Aorta (tissue), 5 donors: ENCODE measurements around the gene CSHL1. TPM values are rescaled to one million over a fixed set of nuclear protein-coding genes. Genes with fewer than 3 reads are reported as not detected.

Source experiments
- ATAC-seq: fragments of 200-7000 bp; cut with Tn5 transposase; one replicate; pipeline ENCODE4 v1.9.1; 2022; ENCODE audit warnings: moderate library complexity; ENCODE audit not compliant: low FRiP score
- DNase-seq, 2 donors: peaks; one replicate each; pipeline ENCODE4 v3.0.0-alpha.2; 2020
- H3K27ac ChIP-seq, 2 donors: one replicate each; pipeline ENCODE4 v1.5.1; 2013; ENCODE audit warnings: low read length in 2 of 2, mild to moderate bottlenecking in 2 of 2, moderate library complexity in 2 of 2, control low read depth in 1 of 2, inconsistent platforms in 1 of 2, low read depth in 1 of 2
- H3K27me3 ChIP-seq, 2 donors: one replicate each; pipeline ENCODE4 v1.6.1; 2013; ENCODE audit warnings: control low read depth in 1 of 2, low read length in 1 of 2, mild to moderate bottlenecking in 1 of 2, moderate library complexity in 1 of 2; ENCODE audit not compliant: insufficient read depth in 2 of 2, control insufficient read depth in 1 of 2
- H3K36me3 ChIP-seq, 2 donors: one replicate each; pipeline ENCODE4 v1.6.1; 2013; ENCODE audit warnings: control low read depth in 1 of 2, low read length in 1 of 2, mild to moderate bottlenecking in 1 of 2; ENCODE audit not compliant: insufficient read depth in 2 of 2, control insufficient read depth in 1 of 2
- H3K4me1 ChIP-seq, 2 donors: one replicate each; pipeline ENCODE4 v1.6.1; 2013; ENCODE audit warnings: low read length in 2 of 2, control low read depth in 1 of 2, mild to moderate bottlenecking in 1 of 2, moderate library complexity in 1 of 2; ENCODE audit not compliant: insufficient read depth in 2 of 2, control insufficient read depth in 1 of 2
- H3K4me3 ChIP-seq, 2 donors: one replicate each; pipeline ENCODE4 v1.5.1; 2013; ENCODE audit warnings: low read length in 2 of 2, control low read depth in 1 of 2, mild to moderate bottlenecking in 1 of 2
- H3K9me3 ChIP-seq: one replicate; pipeline ENCODE4 v1.6.1; 2013; ENCODE audit warnings: mild to moderate bottlenecking, low read length; ENCODE audit not compliant: control insufficient read depth
- WGBS, 2 donors: extraction: QIAGEN DNeasy Blood & Tissue Kit; methylation state at CpG; one replicate each; pipeline ENCODE4 v1.1.7; 2013; 5-methylcytosine and 5-hydroxymethylcytosine counted together
- intact Hi-C, 2 donors: fragments of 100-400 bp; cut with DNase I; formaldehyde crosslinking; loops; one replicate each; pipeline versions ENCODE4 v1.14.2 to v1.15.0; 2022
- polyA plus RNA-seq, 2 donors: library from polyadenylated mRNA; stranded (reverse); fragments of 200-250 nt; gene quantifications; one replicate each; pipeline ENCODE4 v1.2.3, GENCODE V29; 2013
- total RNA-seq, 2 donors: library from RNA; stranded (reverse); fragmentation: NEBNext Ultra II Directional; extraction: Animal tissue kit (Norgen Biotek cat#: 25700); gene quantifications; one replicate each; pipeline ENCODE4 v1.2.1, GENCODE V29; 2021
- donor health status: healthy with polysubstance abuse.
- donor health status: Bipolar disorder and iron deficiency.
- donor health status: DM: no; HTN: no; CAD: no.
- donor health status: DM: no; HTN: no; CAD: no.
- donor health status: DM: yes; HTN: yes; CAD: no.

CSHL1 gene
- total and polyA plus RNA-seq, 4 donors, result not detected

- Histone ChIP-seq H3K4me1 (no peaks in the 10 kb centered on the region), H3K27ac (no peak overlapping the region), H3K9me3 (no peaks in the 10 kb centered on the region), H3K27me3 (no peaks in the 10 kb centered on the region), H3K36me3 (no peaks in the 10 kb centered on the region), H3K4me3 (no peak overlapping the region)
- DNase-seq, result no peak
- intact Hi-C loops, result no loop called here
- WGBS, 2 donors, result 51 to 55% methylated on average over 18 of the region's 18 CpGs
- ATAC-seq, result no peak
These were observed 38.7 kb upstream of the CSHL1 start for GRCh38 chr17:63949576-63950250.

- Histone ChIP-seq H3K4me1 (no peaks in the 10 kb centered on the region), H3K36me3 (no peaks in the 10 kb centered on the region), H3K4me3 (no peak overlapping the region), H3K27ac (no peak overlapping the region), H3K27me3 (no peaks in the 10 kb centered on the region), H3K9me3 (no peaks in the 10 kb centered on the region)
- intact Hi-C loops, result no loop called here
- WGBS, 2 donors, result 95 to 96% methylated on average over 8 to 9 of the region's 9 CpGs
- no peak for ATAC-seq
- no peak for DNase-seq
These were observed 37.5 kb upstream of the CSHL1 start for GRCh38 chr17:63948521-63948920.

GRCh38 chr17:63947711-63948330 lies 36.8 kb upstream of the CSHL1 start:
- H3K27ac ChIP-seq, result no peak overlapping the region
- ATAC-seq (no peak), DNase-seq (no peak)
- H3K27me3 ChIP-seq, result no peaks in the 10 kb centered on the region
- H3K4me1 ChIP-seq, result no peaks in the 10 kb centered on the region
- no peaks in the 10 kb centered on the region for H3K9me3 ChIP-seq
- no peak overlapping the region for H3K4me3 ChIP-seq
- H3K36me3 ChIP-seq, result no peaks in the 10 kb centered on the region
- intact Hi-C loops, result no loop called here
- WGBS, 2 donors, result 92 to 94% methylated on average over 17 to 18 of the region's 18 CpGs

GRCh38 chr17:63946440-63947363 lies 35.6 kb upstream of the CSHL1 start:
- no peaks in the 10 kb centered on the region for H3K36me3 ChIP-seq
- WGBS, 2 donors, result 52% methylated on average over 20 of the region's 20 CpGs
- H3K27ac ChIP-seq, result no peak overlapping the region
- no peak overlapping the region for H3K4me3 ChIP-seq
- H3K4me1 ChIP-seq, result no peaks in the 10 kb centered on the region
- ATAC-seq (peak; percentile 73), DNase-seq (no peak)
- intact Hi-C loops, result no loop called here
- H3K9me3 ChIP-seq, result no peaks in the 10 kb centered on the region
- no peaks in the 10 kb centered on the region for H3K27me3 ChIP-seq

GRCh38 chr17:63945784-63946439 lies 34.9 kb upstream of the CSHL1 start:
- H3K4me3 ChIP-seq, result no peak overlapping the region
- intact Hi-C loops, result no loop called here
- 78 to 82% methylated on average over 6 of the region's 6 CpGs for WGBS, 2 donors

GRCh38 chr17:63944736-63945499 lies 33.9 kb upstream of the CSHL1 start:
- ATAC-seq, result no peak
- 83 to 85% methylated on average over 24 of the region's 24 CpGs for WGBS, 2 donors
- intact Hi-C loops, result no loop called here

More at GRCh38 chr17:63945784-63946439, 34.9 kb upstream of the CSHL1 start:
- DNase-seq, result no peak
- Histone ChIP-seq H3K36me3 (no peaks in the 10 kb centered on the region), H3K9me3 (no peaks in the 10 kb centered on the region), H3K27ac (no peak overlapping the region), H3K27me3 (no peaks in the 10 kb centered on the region), H3K4me1 (no peaks in the 10 kb centered on the region)
- ATAC-seq, result no peak

GRCh38 chr17:63943745-63944144 lies 32.7 kb upstream of the CSHL1 start:
- DNase-seq (no peak), ATAC-seq (no peak)
- Histone ChIP-seq H3K36me3 (no peaks in the 10 kb centered on the region), H3K4me3 (no peak overlapping the region), H3K27me3 (no peaks in the 10 kb centered on the region), H3K4me1 (no peaks in the 10 kb centered on the region), H3K27ac (no peak overlapping the region), H3K9me3 (no peaks in the 10 kb centered on the region)
- WGBS, 2 donors, result 84 to 85% methylated on average over 9 of the region's 9 CpGs
- intact Hi-C loops, result no loop called here

More at GRCh38 chr17:63944736-63945499, 33.9 kb upstream of the CSHL1 start:
- no peak for DNase-seq
- Histone ChIP-seq H3K27ac (no peak overlapping the region), H3K4me1 (no peaks in the 10 kb centered on the region), H3K27me3 (no peaks in the 10 kb centered on the region), H3K9me3 (no peaks in the 10 kb centered on the region), H3K36me3 (no peaks in the 10 kb centered on the region), H3K4me3 (no peak overlapping the region)
